GM18867 (cell line): ENCODE data around the gene LONP2.
A peak's percentile ranks its signal among the peaks of the same experiment; 100 is the strongest.
"Not testable (repeated sequence)": the region's sequence is repeated elsewhere in the genome, so short reads cannot be mapped to it uniquely, and the experiment has no call there.

Experiments used
- ATAC-seq: cut with Tn5 transposase; IDR thresholded peaks from one replicate; pipeline ENCODE4 v1.9.1; 2021; ENCODE audit warnings: mild to moderate bottlenecking, moderate library complexity; ENCODE audit not compliant: unreplicated experiment

LONP2 gene

GRCh38 chr16:48330841-48331192, 86.7 kb downstream of the LONP2 start:
- no peak for ATAC-seq

- no peak for ATAC-seq
Observed at GRCh38 chr16:48332978-48333377, 88.9 kb downstream of the LONP2 start.

- ATAC-seq: no peak
Observed at GRCh38 chr16:48334325-48334724, 90.2 kb downstream of the LONP2 start.

- ATAC-seq: no peak
Observed at GRCh38 chr16:48335961-48336360, 91.9 kb downstream of the LONP2 start.

- ATAC-seq: no peak
Observed at GRCh38 chr16:48340054-48340453, 96.0 kb downstream of the LONP2 start.

- no peak for ATAC-seq
Observed at GRCh38 chr16:48342591-48342990, 98.5 kb downstream of the LONP2 start.

- ATAC-seq: no peak
Observed at GRCh38 chr16:48347191-48347865, 103.2 kb downstream of the LONP2 start.

- no peak for ATAC-seq
Observed at GRCh38 chr16:48347980-48348379, 103.9 kb downstream of the LONP2 start.

GRCh38 chr16:48350736-48351135, 106.6 kb downstream of the LONP2 start:
- no peak for ATAC-seq

- ATAC-seq: no peak
Observed at GRCh38 chr16:48352648-48353390, 108.7 kb downstream of the LONP2 start.

- peak; percentile 91 for ATAC-seq
Observed at GRCh38 chr16:48353565-48354163, 109.6 kb downstream of the LONP2 start.

GRCh38 chr16:48354385-48354784, 110.3 kb downstream of the LONP2 start:
- ATAC-seq: not testable (repeated sequence)

- no peak for ATAC-seq
Observed at GRCh38 chr16:48354877-48355855, 111.1 kb downstream of the LONP2 start.

GRCh38 chr16:48356633-48357376, 112.7 kb downstream of the LONP2 start:
- no peak for ATAC-seq

GRCh38 chr16:48358419-48358818, 114.3 kb downstream of the LONP2 start:
- no peak for ATAC-seq

- no peak for ATAC-seq
Observed at GRCh38 chr16:48359983-48360382, 115.9 kb downstream of the LONP2 start.

GRCh38 chr16:48361012-48361411, 116.9 kb downstream of the LONP2 start:
- ATAC-seq: no peak

GRCh38 chr16:48361540-48362144, 117.5 kb downstream of the LONP2 start:
- no peak for ATAC-seq

GRCh38 chr16:48365025-48365600, 121.0 kb downstream of the LONP2 start:
- no peak for ATAC-seq
